ENCODE data around the gene CSK. TPM values are rescaled to one million over a fixed set of nuclear protein-coding genes. Genes with fewer than 3 reads are reported as not detected.

Gene CSK
- total and polyA plus RNA-seq, 11 donors = 19.1 to 66.7 (median 25.9) TPM

DNA sequence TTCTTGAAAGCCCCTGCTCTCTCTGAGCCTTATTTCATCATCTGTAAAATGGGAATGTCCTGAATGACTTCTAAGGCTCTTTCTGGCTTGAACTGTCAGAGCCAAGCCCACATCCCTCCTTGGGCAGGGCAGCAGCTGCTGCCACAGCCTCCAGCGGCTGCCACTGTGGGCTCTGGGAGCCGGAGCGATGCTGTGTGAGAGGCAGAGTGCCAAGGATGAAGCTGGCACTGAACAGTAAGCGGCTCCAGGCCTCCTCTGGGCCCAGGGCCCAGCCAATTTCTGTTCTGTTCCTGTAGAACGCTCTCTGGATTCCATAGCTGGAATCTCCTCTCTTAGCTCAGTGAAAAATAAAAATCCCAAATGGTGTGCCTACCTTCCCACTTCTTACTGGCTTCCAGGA lies 49.0 kb downstream of the CSK start:
- H3K9me3 ChIP-seq = no peaks in the 10 kb centered on the region
- H3K4me1 ChIP-seq = peaks cover 0 to 20% (median 6%) of the 10 kb centered on the region in 12 donors
- H3K36me3 ChIP-seq = peaks cover 0 to 6% (median 0%) of the 10 kb centered on the region in 9 donors
- TF ChIP-seq, protein P1, sequence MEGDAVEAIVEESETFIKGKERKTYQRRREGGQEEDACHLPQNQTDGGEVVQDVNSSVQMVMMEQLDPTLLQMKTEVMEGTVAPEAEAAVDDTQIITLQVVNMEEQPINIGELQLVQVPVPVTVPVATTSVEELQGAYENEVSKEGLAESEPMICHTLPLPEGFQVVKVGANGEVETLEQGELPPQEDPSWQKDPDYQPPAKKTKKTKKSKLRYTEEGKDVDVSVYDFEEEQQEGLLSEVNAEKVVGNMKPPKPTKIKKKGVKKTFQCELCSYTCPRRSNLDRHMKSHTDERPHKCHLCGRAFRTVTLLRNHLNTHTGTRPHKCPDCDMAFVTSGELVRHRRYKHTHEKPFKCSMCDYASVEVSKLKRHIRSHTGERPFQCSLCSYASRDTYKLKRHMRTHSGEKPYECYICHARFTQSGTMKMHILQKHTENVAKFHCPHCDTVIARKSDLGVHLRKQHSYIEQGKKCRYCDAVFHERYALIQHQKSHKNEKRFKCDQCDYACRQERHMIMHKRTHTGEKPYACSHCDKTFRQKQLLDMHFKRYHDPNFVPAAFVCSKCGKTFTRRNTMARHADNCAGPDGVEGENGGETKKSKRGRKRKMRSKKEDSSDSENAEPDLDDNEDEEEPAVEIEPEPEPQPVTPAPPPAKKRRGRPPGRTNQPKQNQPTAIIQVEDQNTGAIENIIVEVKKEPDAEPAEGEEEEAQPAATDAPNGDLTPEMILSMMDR (IDR thresholded peaks at IDR 0.05) = no peak
- no peak for TF ChIP-seq POLR2A (IDR thresholded peaks at IDR 0.05)
- intact Hi-C loops (cut with DNase I) = loop anchor here in 1 of 10 donors (5.0 kb wide), 1 partner anchor 59 kb away; no protein-coding TSS in a partner anchor
- ATAC-seq (peak; percentile 78 to 89 (median 80)), DNase-seq (peak in 4 of 5 donors; percentile 44 to 80 (median 68))
- 42 to 63% (median 56%) methylated on average over 5 of the region's 5 CpGs for WGBS, 4 donors
- no peak overlapping the region for H3K4me3 ChIP-seq
- peaks cover 0 to 25% (median 16%) of the 10 kb centered on the region in 9 donors for H3K27me3 ChIP-seq
- peak overlapping the region in 8 of 12 donors; percentile 17 to 78 (median 58) for H3K27ac ChIP-seq

DNA sequence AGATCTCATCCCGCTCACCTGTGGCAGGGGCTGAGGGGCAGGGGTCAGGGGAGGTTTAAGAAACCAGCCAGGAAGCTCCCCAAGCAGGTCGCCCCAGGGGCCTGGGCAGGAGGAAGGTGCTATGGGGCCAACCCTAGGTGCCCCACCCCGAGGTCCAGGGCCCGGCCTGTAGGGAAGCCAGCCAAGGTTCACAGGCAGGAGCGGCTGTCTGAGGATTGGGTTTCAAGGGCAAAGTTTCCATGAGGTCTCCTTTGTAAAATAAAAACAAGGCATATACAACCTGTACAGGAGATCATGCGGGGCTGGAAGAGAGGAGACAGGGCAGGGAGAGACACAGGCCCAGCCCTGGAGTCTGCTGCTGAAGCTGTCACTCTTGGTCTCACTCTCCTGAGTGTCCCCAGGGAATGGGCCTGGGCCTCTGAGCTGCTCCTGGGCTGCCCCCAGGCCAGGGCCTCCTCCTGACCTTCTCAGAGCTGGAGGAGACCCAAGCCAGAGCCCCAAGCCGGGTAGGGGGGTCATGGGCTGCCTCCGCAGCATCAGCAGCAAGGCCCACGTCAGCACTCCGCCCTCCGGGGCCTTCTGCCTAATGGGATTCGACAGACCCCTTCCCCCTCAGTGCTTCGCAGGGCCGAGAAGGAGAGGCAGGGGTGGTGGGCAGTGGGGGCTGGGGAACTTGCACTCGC lies 50.1 kb downstream of the CSK start:
- no peak for DNase-seq
- intact Hi-C loops (cut with DNase I) = loop anchor here in 1 of 10 donors (5.0 kb wide), 1 partner anchor 60 kb away; no protein-coding TSS in a partner anchor
- peaks cover 0 to 14% (median 3%) of the 10 kb centered on the region in 9 donors for H3K36me3 ChIP-seq
- TF ChIP-seq, protein P1 (IDR thresholded peaks at IDR 0.05) = no peak
- TF ChIP-seq POLR2A (IDR thresholded peaks at IDR 0.05) = no peak
- ATAC-seq = peak in 2 of 4 donors; percentile 3 to 15
- no peak overlapping the region for H3K4me3 ChIP-seq
- H3K27ac ChIP-seq = peak overlapping the region in 7 of 12 donors; percentile 17 to 78 (median 57)
- WGBS, 4 donors = 61 to 71% (median 65%) methylated on average over 10 to 15 of the region's 15 CpGs
- peaks cover 0 to 14% (median 6%) of the 10 kb centered on the region in 12 donors for H3K4me1 ChIP-seq
- peaks cover 0 to 20% (median 11%) of the 10 kb centered on the region in 9 donors for H3K27me3 ChIP-seq
- no peaks in the 10 kb centered on the region for H3K9me3 ChIP-seq

DNA sequence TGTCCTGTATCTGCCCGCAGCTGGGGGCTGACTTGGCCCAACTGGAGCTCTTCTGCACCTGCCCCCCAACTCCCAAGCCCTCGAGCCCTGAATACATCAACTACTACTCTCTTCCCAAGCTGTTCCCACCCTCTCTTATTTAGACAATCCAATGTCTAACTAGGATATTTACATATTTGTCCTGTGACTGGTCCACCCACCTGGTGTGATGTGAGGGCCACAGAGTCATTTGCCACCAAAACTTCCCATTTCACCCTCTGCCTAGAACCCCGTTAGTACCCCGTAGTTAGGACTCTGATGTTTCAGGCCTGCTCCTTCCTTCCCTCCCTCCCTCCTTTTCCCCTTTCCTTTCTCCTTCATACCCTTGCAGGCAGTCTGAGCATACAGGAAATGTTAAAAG lies 50.9 kb downstream of the CSK start:
- DNase-seq (no peak), ATAC-seq (no peak)
- 73 to 85% (median 79%) methylated on average over 4 of the region's 4 CpGs for WGBS, 4 donors
- Histone ChIP-seq H3K36me3 (peaks cover 0 to 19% (median 4%) of the 10 kb centered on the region in 9 donors), H3K4me1 (peaks cover 0 to 14% (median 6%) of the 10 kb centered on the region in 12 donors), H3K27ac (no peak overlapping the region), H3K9me3 (no peaks in the 10 kb centered on the region), H3K27me3 (peaks cover 0 to 11% (median 3%) of the 10 kb centered on the region in 9 donors), H3K4me3 (no peak overlapping the region)
- intact Hi-C loops (cut with DNase I) = loop anchor here in 1 of 10 donors (5.0 kb wide), 1 partner anchor 61 kb away; no protein-coding TSS in a partner anchor
- TF ChIP-seq, protein P1 (IDR thresholded peaks at IDR 0.05) = no peak
- TF ChIP-seq POLR2A (IDR thresholded peaks at IDR 0.05) = no peak

DNA sequence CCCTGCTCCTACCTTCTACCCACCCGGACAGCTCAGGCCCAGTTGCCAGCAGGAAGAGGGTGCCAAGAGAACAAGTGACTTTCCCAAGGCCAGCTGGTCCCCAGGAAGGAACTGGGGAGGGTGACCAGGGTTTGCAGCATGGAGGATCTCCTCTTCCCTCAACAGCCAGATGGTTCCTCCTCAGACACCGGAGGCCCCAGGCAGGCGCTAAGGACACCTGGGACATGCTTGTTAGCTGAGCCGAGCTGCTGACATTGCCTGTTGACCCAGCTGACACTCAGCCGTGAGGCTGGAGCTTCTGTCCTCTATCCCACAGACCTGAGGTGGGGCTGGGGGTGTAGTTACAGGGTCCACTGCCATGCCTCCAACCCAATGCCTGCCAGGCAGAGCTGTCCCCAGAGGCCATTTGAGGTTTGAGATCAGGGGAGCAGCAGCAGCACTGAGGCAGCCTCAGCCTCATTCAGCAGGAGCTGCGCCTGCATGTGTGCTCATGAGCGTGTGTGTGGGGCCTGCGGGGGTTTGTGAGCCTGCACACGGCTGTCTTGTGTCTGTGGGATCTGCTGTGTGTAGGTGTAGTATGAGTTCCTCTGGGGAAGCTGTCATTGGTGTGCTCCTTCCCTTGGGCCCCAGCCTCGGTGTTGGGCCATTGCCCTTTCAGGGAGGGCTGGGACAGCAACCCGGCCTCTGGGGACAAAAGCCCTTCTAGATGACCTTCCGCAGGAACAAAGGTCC lies 51.7 kb downstream of the CSK start:
- H3K4me1 ChIP-seq = peaks cover 0 to 14% (median 6%) of the 10 kb centered on the region in 12 donors
- no peaks in the 10 kb centered on the region for H3K9me3 ChIP-seq
- intact Hi-C loops (cut with DNase I) = loop anchor here in 2 of 10 donors (2.0 to 5.0 kb wide), 2 partner anchors 61 kb away; no protein-coding TSS in a partner anchor
- TF ChIP-seq POLR2A (IDR thresholded peaks at IDR 0.05) = no peak
- TF ChIP-seq, protein P1 (IDR thresholded peaks at IDR 0.05) = no peak
- 74 to 85% (median 78%) methylated on average over 3 to 12 of the region's 12 CpGs for WGBS, 4 donors
- no peak for DNase-seq
- H3K4me3 ChIP-seq = no peak overlapping the region
- ATAC-seq = no peak
- H3K27ac ChIP-seq = no peak overlapping the region
- H3K27me3 ChIP-seq = peaks cover 0 to 5% (median 0%) of the 10 kb centered on the region in 9 donors
- H3K36me3 ChIP-seq = peaks cover 0 to 26% (median 4%) of the 10 kb centered on the region in 9 donors
